GM12878 (cell line): ENCODE data around the gene FUT8. TPM values are rescaled to one million over a fixed set of nuclear protein-coding genes. Genes with fewer than 3 reads are reported as not detected.

Source experiments
- ATAC-seq: fragments of 200-7000 bp; cut with Tn5 transposase; 3 replicates; pipeline ENCODE4 v1.9.1; 2020; ENCODE audit warnings: mild to moderate bottlenecking, moderate library complexity
- BruUV-seq: library from RNA; stranded (reverse); fragments of 400-500 nt; replicated peaks from 2 replicates; lab custom pipeline; 2021; lab: Mats Ljungman, UMichigan
- CTCF ChIA-PET: fragments of 300-600 bp; sonication (Branson Sonifier 250); formaldehyde crosslinking; extraction: SDS; loops from one replicate; lab custom pipeline; 2021; ENCODE audit warnings: inconsistent platforms; lab: Yijun Ruan, JAX
- POLR2A ChIA-PET: fragments of 350-600 bp; formaldehyde crosslinking; extraction: SDS; loops from one replicate; lab custom pipeline; 2021; ENCODE audit warnings: inconsistent platforms; lab: Charles Lee
- RAD21 ChIA-PET: fragments of 300-600 bp; sonication (Branson Sonifier 250); formaldehyde crosslinking; loops from one replicate; lab custom pipeline; 2023; ENCODE audit warnings: antibody characterized with exemption; ENCODE audit not compliant: unreplicated experiment; lab: Charles Lee
- SMC1A ChIA-PET: fragments of 300-600 bp; sonication (Branson Sonifier 250); formaldehyde crosslinking; loops from one replicate; lab custom pipeline; 2023; ENCODE audit not compliant: unreplicated experiment, uncharacterized antibody; lab: Charles Lee
- DNase-seq: peaks from one replicate; pipeline ENCODE4 v3.0.0-alpha.2; 2011; ENCODE audit warnings: low read depth, low spot score
- FAIRE-seq: peaks from 3 replicates; lab custom pipeline; 2011; peaks lifted over from hg19 to GRCh38; lab: Jason Lieb, UNC
- H2AFZ ChIP-seq: 2 replicates; pipeline ENCODE4 v1.6.0; 2011; ENCODE audit warnings: low read depth, low read length, control low read depth; ENCODE audit not compliant: control insufficient read depth
- H3K27ac ChIP-seq: 2 replicates; pipeline ENCODE4 v1.5.1; 2011; ENCODE audit warnings: control low read depth; ENCODE audit not compliant: control insufficient read depth, insufficient read depth
- H3K27me3 ChIP-seq, 2 experiments: replicated peaks in 1 of 2; 2 replicates each; pipeline versions ENCODE4 v1.6.0 to v1.6.1; 2011; ENCODE audit warnings: low read length in 1 of 2; ENCODE audit not compliant: control insufficient read depth in 2 of 2, insufficient read depth in 2 of 2
- H3K36me3 ChIP-seq, 2 experiments: 2 replicates each; pipeline ENCODE4 v1.5.1; 2011; ENCODE audit warnings: low read length in 1 of 2; ENCODE audit not compliant: control insufficient read depth in 2 of 2, insufficient read depth in 2 of 2
- H3K4me1 ChIP-seq: 2 replicates; pipeline ENCODE4 v1.6.1; 2011; ENCODE audit warnings: mild to moderate bottlenecking, low read length, moderate library complexity, mixed read lengths; ENCODE audit not compliant: control insufficient read depth, insufficient read depth
- H3K4me2 ChIP-seq: 2 replicates; pipeline ENCODE4 v1.6.0; 2011; ENCODE audit warnings: control low read depth; ENCODE audit not compliant: control insufficient read depth, insufficient read depth
- H3K4me3 ChIP-seq: fragments of 200-600 bp; sonication (generic); 2 replicates; pipeline ENCODE4 v1.5.1; 2016
- H3K79me2 ChIP-seq: 2 replicates; pipeline ENCODE4 v1.6.0; 2011; ENCODE audit warnings: low read length; ENCODE audit not compliant: control insufficient read depth, insufficient read depth
- H3K9ac ChIP-seq: 2 replicates; pipeline ENCODE4 v1.8.0; 2011; ENCODE audit warnings: low read length, control low read depth, mixed read lengths; ENCODE audit not compliant: control insufficient read depth, insufficient read depth
- H3K9me3 ChIP-seq: replicated peaks from 3 replicates; pipeline ENCODE4 v1.5.1; 2011; ENCODE audit warnings: mild to moderate bottlenecking, low read length; ENCODE audit not compliant: control insufficient read depth, insufficient read depth
- H4K20me1 ChIP-seq: 2 replicates; pipeline ENCODE4 v1.6.0; 2011; ENCODE audit not compliant: control insufficient read depth, insufficient read depth
- BACH1 ChIP-seq: fragments of 450-650 bp; IDR thresholded peaks from 2 replicates; pipeline ENCODE4 v1.6.1; 2017; ENCODE audit warnings: mild to moderate bottlenecking, borderline replicate concordance
- CHD1 ChIP-seq: IDR thresholded peaks from 2 replicates; pipeline ENCODE4 v1.6.1; 2012; ENCODE audit warnings: low read depth, low read length, improper control_type of control experiment
- CHD2 ChIP-seq: IDR thresholded peaks from 2 replicates; pipeline ENCODE4 v1.6.1; 2011; ENCODE audit warnings: low read depth, low read length, improper control_type of control experiment, borderline replicate concordance
- IRF5 ChIP-seq: fragments of 450-650 bp; IDR thresholded peaks from 2 replicates; pipeline ENCODE4 v1.6.1; 2017; ENCODE audit warnings: borderline replicate concordance
- JUNB ChIP-seq: IDR thresholded peaks from 2 replicates; pipeline ENCODE4 v1.6.1; 2016; ENCODE audit warnings: antibody characterized with exemption, mild to moderate bottlenecking
- JUND ChIP-seq: IDR thresholded peaks from 2 replicates; pipeline ENCODE4 v1.6.1; 2012; ENCODE audit warnings: low read depth, mild to moderate bottlenecking, low read length, improper control_type of control experiment, moderate library complexity
- MXI1 ChIP-seq: fragments of 150-350 bp; IDR thresholded peaks from 2 replicates; pipeline ENCODE4 v1.6.1; 2011; ENCODE audit warnings: low read depth, mild to moderate bottlenecking, inconsistent platforms, low read length, improper control_type of control experiment
- PML ChIP-seq: IDR thresholded peaks from 2 replicates; pipeline ENCODE4 v1.6.1; 2012; ENCODE audit warnings: low read length, inconsistent platforms
- POLR2A ChIP-seq: IDR thresholded peaks from 2 replicates; pipeline ENCODE4 v1.6.1; 2011; ENCODE audit warnings: low read depth, mild to moderate bottlenecking, low read length
- REST ChIP-seq: IDR thresholded peaks from 2 replicates; pipeline ENCODE4 v1.6.1; 2012; ENCODE audit warnings: mild to moderate bottlenecking, low read depth, low read length
- SIX5 ChIP-seq: IDR thresholded peaks from 2 replicates; pipeline ENCODE4 v1.6.1; 2011; ENCODE audit warnings: mild to moderate bottlenecking, low read depth, low read length, moderate library complexity; ENCODE audit not compliant: severe bottlenecking
- STAT1 ChIP-seq: fragments of 450-650 bp; conservative IDR thresholded peaks from 2 replicates; pipeline ENCODE4 v1.6.1; 2014; ENCODE audit warnings: antibody characterized with exemption, mild to moderate bottlenecking
- WGBS: methylation state at CpG from one replicate; pipeline ENCODE4 v1.1.6; 2016; ENCODE audit warnings: low lambda C conversion rate; ENCODE audit not compliant: insufficient replicate concordance, insufficient coverage; ENCODE audit errors: missing lambda C conversion rate; 5-methylcytosine and 5-hydroxymethylcytosine counted together
- in situ Hi-C: fragments of 300-500 bp; cut with MboI; formaldehyde crosslinking; loops from 9 replicates; pipeline ENCODE4 v1.14.3; 2018; ENCODE audit warnings: mixed read lengths
- intact Hi-C: fragments of 100-400 bp; cut with micrococcal nuclease; formaldehyde crosslinking; loops from one replicate; pipeline ENCODE4 v1.14.2; 2022; ENCODE audit not compliant: unreplicated experiment
- polyA plus RNA-seq, 11 experiments: library from polyadenylated mRNA; depleted of rRNA in 4 of 11; unstranded in 6 of 11; stranded (reverse) in 5 of 11; fragments of >200 nt; fragmentation: Nextera tagmentation in 4 of 11; fragmentation: Illumina TruSeq in 1 of 11; extraction: Ambion mirVana in 4 of 11; extraction: Trizol in 1 of 11; gene quantifications; 1 replicate in 1 of 11; 2 replicates in 10 of 11; pipeline versions ENCODE4 v1.2.1 to v1.2.3, GENCODE V29; 2011 to 2016; ENCODE audit warnings: inconsistent platforms in 2 of 11, missing spikeins in 2 of 11, low read depth in 1 of 11
- total RNA-seq, 4 experiments: library from RNA; depleted of rRNA in 3 of 4; stranded (reverse); fragments of >200 nt in 3 of 4; fragmentation: Illumina TruSeq in 1 of 4; extraction: Trizol in 1 of 4; gene quantifications; 2 replicates each; pipeline versions ENCODE4 v1.2.1 to v1.2.3, GENCODE V29; 2013 to 2021

Gene FUT8
- total and polyA plus RNA-seq, 10 of the 15 experiments (the other 5 are each of a cell fraction or from before 2014, with no cell fraction given) = 21.3 to 106 (median 66.3) TPM

DNA sequence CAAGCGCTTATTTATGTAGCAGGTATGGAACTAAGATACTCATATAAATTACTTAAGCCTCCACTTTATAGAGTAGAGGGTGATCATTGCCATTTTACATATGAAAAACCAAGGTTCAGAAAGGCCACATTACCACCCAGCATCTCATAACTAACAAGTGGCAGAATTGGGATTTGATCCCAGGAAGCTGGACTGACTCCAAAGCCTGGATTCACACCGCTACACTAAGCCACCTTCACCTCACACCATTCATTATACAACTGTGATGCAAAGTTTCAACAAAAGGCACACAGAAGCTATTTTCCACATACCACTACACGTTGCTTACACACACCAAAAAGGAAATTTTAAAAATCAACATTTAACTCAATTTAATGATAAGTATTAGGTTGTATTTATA, 370.6 kb downstream of the FUT8 start:
- Histone ChIP-seq H3K27ac (no peak overlapping the region), H3K4me1 (no peaks in the 10 kb centered on the region), H3K4me3 (no peak overlapping the region), H2AFZ (no peak overlapping the region), H4K20me1 (no peaks in the 10 kb centered on the region), H3K9ac (no peak overlapping the region), H3K9me3 (no peaks in the 10 kb centered on the region), H3K27me3 (no peaks in the 10 kb centered on the region; a peak in 2 of 4 replicates)
- 67% methylated on average over 3 of the region's 3 CpGs for WGBS
- ChIA-PET RAD21 (no interaction called here), CTCF (interaction anchor here (4.7 kb wide), 1 partner anchor 367 kb away, joined by 35 read pairs; no protein-coding TSS in a partner anchor), POLR2A (interaction anchor here (0.6 kb wide), 1 partner anchor 11 kb away, joined by 4 read pairs; no protein-coding TSS in a partner anchor)
- no TSS peak for BruUV-seq
- FAIRE-seq = no peak
- TF ChIP-seq BACH1 = no peak
- TF ChIP-seq CHD2 = no peak
- TF ChIP-seq JUNB = no peak
- no peak for TF ChIP-seq IRF5
- no peak for TF ChIP-seq POLR2A
- no peak for TF ChIP-seq STAT1
- no peak for TF ChIP-seq MXI1
- TF ChIP-seq SIX5 = no peak
- TF ChIP-seq CHD1 = no peak
- TF ChIP-seq PML = no peak
- no peak for TF ChIP-seq REST
- no peak for TF ChIP-seq JUND
- TF ChIP-seq, all 136 proteins: peak for 0
- no peaks in the 10 kb centered on the region for H3K79me2 ChIP-seq
- DNase-seq (no peak), ATAC-seq (no peak)
- intact Hi-C loops = no loop called here
- SMC1A ChIA-PET = no interaction called here
- no peaks in the 10 kb centered on the region for H3K36me3 ChIP-seq
- in situ Hi-C loops = no loop called here
- H3K4me2 ChIP-seq = no peak overlapping the region
